Measurements from ENCODE around the gene BICD2. TPM values are rescaled to one million over a fixed set of nuclear protein-coding genes. Genes with fewer than 3 reads are reported as not detected.
"Not testable (repeated sequence)": the region's sequence is repeated elsewhere in the genome, so short reads cannot be mapped to it uniquely, and the experiment has no call there.

BICD2 gene
- total RNA-seq, 1 experiment from 2014 or later: 20.1 TPM

DNA sequence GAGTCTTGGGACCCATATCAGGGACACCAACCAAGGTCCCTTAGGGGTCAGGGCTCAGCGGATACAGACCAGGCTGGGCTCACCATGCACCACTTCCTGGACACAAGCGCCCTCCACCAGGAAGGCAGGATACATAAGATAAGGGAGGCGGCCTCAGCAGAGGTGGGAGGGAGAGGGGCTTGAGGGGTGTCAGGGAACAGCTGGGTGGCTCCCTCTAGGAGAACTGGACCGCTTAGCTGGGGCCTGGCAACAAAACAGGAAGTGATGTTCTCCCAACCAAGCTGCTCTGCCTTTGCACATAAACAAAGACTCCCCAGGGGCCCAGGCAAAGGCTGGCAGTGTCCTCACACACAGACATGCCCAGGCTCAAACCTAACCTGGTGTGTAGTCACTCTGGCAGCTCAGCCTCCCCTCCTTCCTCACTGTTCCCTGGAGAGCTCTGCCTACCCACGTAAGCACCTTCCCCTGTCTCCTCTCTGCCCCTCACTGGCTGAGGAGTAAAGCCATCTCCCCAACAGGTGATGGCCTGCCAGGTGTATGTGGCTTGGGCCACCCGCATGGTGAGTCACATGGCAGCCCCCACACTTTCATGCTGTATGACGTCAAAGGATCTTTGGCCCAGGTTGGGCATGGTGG lies 5.8 kb upstream of the BICD2 start:
- no peak for DNase-seq (ENCODE audit: low read depth)

DNA sequence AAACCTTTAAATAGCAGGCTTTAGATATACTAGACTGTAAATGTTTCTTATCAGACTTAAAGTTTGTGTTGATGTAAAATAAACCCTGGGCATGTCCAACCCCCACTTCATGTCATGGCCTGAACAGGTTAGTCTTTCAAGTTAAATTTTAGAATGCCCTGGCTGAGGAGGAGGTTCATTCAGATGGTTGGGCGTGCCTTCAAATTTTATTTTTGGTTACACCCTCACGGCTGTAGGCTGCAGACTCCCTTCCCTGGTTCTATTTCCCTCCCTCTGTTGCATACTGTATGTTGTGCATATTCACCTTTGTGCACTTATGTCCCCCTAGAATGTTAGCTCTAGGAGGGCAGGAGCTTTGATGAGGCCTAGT lies 5.3 kb upstream of the BICD2 start:
- no peak for DNase-seq (ENCODE audit: low read depth)

DNA sequence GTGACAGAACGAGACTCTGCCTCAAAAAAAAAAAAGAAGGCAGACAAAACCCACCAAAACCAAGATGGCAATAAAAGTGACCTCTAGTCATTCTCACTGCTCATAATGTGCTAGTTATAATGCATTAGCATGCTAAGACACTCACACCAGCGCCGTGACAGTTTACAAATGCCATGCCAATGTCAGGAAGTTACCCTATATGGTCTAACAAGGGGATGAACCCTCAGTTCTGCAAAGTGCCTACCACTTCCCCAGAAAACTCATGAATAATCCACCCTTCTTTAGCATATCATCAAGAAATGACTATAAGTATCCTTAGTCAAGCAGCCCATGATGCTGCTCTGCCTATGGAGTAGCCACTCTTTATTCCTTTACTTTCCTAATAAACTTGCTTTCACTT lies 4.7 kb upstream of the BICD2 start:
- no peak for DNase-seq (ENCODE audit: low read depth)

DNA sequence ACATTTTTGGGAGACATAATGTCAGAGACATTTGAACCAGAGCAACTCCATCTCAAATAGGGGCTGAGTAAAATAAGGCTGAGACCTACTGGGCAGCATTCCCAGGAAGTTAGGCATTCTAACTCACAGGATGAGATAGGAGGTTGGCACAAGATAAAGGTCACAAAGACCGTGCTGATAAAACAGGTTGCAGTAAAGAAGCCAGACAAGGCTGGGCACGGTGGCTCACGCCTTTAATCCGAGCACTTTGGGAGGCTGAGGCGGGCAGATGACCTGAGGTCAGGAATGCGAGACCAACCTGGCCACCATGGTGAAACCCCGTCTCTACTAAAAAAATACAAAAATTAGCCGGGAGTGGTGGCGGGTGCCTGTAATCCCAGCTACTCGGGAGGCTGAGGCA lies 4.2 kb upstream of the BICD2 start:
- DNase-seq (ENCODE audit: low read depth): not testable (repeated sequence)

DNA sequence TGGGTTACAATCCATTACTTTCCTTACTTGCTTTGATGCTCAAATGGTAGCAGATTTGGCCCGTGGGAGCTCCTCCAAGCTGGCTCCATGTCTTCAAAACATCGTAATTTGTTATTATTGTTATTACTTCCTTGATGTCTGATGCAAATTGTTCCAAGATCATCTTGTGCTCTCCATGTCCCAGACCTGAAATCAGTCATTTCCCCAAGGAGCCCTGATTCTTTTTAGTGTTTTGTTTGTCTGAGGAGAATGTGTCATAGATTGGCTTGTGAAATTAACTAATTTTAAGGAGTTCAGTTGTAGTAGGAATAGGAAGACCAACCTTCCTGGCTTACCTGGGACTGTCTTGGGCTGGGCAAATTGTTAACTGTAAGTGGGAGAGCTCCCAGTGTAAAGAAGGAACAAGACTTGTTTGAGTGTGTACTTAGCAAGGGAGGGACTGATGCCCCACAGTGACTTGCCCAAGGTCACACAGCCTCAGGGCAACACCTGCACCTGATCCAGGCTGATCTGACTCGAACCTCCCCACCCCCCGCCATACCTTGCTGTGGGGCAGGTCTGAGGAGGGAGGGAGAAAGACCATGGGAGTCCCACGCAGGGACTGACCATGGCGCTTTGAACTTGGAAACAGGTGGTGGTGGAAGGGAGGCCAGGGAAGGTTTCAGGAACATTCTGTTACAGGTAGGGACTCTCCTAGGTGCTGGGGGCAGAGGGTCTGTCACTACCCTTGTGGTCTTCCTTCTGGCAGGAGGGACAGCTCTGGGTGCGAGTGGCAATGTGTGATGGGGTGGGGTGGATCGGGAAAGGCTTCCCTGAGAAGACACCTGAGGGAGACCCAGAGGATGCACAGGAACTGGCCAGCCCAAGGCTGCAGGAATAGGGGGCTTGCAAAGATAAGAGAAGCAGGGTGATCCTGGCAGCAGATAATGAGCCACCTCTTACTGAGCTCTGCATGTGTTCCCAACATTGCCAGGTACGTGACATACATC lies 2.7 kb upstream of the BICD2 start:
- DNase-seq (ENCODE audit: low read depth): no peak

DNA sequence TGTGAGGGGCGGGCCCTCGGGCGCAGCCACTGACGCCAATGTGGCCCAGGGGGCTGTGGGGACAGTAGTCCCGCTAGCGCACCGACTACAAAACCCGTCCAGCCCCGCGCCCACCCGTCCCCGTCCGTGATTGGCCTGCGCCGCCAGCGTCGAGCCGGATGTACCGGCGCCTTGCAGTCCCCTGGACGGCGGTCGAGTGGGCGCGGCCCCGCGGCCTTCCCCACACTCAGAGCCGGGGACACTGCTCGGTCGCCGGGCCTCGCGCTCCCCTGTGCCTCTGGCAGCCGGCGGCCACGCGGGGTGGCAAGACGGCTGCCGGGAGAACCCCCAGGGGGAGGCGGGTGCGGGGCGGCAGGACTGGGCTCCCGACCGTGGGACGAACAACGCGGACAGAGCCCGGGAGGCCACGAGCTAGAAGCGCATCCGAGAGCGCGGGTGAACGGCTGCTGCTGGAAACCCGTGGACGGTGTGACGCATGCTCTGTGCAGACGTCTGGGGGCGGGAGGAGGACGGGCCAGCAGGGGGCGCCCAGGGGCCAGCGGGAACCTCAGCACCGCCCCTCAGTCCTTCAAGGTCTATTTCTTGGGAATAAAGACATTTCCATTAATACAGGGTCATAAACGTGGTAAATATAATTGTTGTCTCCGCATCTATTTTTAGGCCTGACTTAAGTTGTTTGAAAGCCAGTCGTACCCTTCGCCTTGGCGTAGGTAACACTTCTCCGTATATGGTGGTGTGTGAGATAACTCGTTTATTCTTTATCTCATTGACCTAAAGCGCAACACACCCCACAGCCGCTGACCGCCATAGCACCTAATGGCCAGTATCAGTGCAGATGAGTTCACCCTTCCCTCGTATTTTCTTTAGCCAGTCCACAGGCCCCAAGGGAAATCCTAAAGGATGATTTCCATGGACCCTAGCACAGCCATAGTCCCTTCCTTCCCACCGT lies 629 bp upstream of the BICD2 start:
- peak; percentile 95 for DNase-seq (ENCODE audit: low read depth)

DNA sequence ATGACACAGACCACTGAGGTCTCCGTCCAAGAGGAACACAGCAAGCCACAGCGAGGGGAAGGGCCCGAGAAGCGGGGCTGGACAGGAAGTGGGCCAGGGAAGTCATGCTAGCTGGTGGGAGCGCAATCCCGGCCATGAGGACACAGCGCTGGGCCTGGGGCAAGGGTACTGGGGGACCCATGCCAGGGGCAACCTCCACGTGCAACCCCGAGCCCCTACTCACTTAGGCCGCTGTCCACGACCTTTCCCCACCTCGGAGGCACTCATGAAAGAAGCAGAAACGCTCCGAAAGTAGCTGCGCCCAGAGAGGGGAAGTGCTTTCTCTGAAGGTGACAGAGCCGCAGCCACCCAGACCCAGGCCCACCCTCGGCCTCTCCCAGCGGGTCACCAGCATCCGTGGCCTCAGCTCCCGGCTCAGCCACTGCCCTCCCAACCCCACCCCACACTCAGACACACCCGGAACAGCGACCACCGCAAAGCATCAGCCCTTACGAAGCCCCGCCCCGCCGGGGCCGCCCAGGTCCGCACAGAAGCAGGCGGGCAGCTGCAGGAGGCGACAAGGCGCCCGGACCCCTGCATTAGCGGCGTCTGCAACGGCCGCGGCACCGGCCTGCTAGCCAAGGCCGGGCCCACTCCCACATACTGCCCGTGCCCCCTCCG lies 782 bp downstream of the BICD2 start:
- peak; percentile 16 for DNase-seq (ENCODE audit: low read depth)

DNA sequence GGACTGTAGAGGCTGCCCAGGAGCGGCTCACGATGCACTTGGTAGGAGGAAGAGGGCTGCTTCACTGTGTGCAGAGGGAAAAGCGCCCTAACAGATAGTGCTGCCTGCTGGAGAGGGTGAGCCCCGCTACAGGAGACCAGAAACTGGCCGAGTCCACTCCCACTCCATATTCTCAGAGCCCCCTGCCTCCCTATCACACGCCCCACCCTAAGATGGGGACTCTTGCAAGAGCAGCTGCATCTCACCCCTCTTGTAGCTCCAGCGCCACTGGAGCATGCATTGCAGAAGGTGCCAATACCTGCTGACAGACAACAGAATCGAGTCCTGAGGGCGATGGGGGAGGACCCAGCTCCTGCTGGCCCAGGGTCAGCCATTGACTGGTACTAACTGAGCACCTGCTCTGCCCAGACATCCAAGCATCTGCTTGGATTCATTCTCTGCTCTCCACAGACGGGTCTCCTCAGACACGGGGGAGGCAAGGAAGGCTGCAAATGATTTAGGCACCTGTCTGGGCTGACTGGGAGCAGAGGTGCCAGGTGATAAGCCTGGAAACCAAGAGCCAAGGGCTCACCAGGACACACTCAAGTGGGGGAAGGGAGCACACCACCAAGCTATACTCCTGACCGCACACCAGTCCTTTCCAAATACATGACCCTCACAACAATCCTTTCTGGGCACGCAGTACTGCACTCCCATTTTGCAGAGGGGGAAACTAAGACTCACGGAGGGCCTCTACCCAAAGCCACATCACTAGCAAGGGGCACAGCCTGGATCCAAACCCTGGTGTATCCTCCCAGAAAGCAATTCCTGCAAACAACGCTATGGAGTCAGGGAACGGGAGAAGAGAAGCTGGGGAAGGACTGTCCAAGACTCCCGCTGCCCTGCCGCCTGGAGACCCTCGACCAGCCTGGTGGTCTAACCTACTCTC lies 1.6 kb downstream of the BICD2 start:
- no peak for DNase-seq (ENCODE audit: low read depth)

DNA sequence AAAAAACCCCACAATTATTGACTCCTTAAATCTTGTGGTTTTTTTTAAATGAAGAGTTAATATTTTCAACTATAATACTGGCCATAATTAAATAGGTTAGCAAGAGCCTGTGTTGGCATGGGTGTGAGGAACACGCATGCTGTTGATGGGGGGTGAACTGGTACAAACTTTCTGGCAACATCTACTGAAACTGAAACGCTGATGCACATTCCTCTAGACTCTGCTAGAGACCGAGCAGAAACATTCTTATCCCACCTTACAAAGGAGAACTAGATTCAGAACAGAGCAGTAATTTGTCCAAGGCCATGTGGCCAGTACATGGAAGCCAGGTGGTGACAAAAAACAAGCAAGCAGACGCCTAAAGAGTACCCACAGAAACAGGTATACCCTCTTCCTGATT lies 2.4 kb downstream of the BICD2 start:
- no peak for DNase-seq (ENCODE audit: low read depth)

DNA sequence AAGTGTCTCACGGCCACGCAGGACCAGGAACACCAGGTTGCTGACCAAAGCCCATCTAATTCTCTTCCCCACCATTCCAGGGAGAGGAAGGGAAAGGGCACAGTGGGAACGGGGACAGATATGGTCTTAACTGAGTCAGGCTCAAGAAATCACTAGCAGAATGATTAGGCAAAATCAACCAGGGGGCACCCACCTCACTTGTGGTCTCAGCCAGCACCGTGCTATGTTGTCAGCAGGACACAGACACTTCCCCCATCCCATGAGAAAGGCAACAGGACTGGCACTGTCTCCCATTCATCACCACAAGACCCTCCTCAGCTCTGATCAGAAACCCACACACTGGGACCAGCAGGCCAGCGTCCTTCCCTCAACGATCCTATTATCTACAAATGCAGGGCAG lies 2.9 kb downstream of the BICD2 start:
- DNase-seq (ENCODE audit: low read depth): no peak

DNA sequence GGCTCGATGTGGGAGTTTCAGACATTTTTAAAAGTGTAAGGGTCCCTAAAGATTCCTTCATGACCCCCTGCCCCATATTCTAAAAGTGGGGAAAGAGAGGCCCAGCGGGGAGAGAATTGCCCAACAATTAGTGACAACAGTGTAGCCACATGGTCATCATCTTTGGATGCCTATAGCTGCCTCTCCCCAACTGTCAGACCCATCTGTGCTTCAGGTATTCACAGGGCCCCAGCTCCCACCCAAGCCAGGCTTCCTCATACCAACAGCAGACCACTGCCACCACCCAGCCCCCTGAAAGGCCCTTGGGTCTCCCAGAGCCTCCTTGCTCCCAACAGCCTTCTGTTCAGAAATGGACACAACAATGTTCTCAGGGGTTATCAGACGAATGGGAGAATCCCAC lies 4.1 kb downstream of the BICD2 start:
- DNase-seq (ENCODE audit: low read depth): no peak

DNA sequence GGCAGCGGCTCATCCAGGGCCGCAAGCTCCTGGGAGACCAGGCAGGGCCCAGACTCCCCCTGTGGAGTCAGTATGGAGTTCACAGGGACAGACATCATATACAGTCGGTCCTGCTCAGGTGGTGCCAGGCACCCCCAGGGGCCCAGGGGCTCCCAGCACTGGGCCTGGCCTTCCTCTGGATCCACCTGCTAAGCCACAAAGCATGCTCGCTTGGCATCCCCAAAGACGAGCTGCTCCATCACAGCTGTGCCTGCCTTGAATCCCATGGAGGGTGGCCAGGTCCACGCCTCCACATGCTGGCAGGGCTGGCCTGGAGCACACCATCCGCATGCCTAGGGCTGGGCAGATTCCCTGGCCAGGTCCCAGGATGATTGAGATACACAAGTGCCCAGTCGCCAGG lies 4.6 kb downstream of the BICD2 start:
- no peak for DNase-seq (ENCODE audit: low read depth)

DNA sequence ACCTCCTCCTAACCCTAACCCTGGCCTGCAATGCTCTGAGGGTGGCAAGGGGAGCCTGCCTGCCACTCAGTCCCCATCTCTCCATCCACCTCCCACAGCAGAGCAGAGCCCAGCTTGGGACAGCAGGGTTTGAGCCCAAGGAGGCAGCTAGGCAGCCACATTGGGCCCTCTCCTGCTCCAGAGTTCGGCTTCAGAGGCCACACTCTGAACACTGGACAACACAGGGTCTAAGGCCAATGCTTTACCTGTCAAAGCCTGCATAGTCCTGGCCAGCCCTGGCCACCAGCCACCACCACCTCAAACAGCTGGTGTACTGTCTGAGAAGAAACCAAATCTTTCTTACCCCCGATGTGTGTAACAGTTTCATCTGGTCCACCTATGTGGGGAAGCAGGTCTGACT lies 5.2 kb downstream of the BICD2 start:
- no peak for DNase-seq (ENCODE audit: low read depth)

DNA sequence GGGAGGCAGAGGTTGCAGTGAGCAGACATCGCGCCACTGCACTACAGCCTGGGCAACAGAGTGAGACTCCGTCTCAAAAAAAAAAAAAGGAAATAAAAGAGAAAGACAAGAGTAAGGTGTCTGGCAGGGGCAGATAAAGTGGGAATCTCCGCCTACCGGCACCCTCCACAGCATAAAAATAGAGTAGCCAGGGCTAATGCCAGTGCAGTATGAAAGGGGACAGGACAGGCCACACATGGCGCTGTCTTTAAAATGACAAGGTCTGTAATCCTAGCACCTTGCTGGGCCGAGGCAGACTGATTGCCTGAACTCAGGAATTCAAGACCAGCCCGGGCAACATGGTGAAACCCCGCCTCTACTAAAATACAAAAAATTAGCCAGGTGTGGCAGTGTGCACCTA lies 7.8 kb downstream of the BICD2 start:
- DNase-seq (ENCODE audit: low read depth): no peak

DNA sequence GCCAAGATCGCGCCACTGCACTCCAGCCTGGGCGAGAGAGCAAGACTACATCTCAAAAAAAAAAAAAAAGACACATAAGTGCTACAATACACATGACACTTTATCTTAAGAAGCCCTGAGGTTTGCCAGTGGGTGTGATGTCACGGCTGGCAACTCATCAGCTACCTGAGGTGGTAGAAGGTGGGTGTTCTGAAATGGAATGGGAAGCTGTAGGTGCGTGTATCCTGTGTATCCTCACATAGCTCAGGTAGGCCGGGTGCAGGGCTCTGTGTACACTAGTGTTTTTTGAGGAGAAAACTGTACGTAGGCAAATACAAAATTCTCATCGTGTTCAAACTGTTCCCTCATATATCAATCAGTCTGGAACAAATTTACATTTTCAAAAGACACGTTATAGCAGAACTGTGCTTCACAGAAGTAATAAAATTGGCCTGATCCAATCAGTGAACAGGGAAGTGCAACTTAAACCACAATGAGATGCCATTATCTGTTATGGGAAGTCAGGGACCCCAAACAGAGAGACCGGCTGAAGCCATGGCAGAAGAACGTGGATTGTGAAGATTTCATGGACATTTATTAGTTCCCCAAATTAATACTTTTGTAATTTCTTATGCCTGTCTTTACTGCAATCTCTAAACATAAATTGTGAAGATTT lies 10.4 kb downstream of the BICD2 start:
- DNase-seq (ENCODE audit: low read depth): no peak

DNA sequence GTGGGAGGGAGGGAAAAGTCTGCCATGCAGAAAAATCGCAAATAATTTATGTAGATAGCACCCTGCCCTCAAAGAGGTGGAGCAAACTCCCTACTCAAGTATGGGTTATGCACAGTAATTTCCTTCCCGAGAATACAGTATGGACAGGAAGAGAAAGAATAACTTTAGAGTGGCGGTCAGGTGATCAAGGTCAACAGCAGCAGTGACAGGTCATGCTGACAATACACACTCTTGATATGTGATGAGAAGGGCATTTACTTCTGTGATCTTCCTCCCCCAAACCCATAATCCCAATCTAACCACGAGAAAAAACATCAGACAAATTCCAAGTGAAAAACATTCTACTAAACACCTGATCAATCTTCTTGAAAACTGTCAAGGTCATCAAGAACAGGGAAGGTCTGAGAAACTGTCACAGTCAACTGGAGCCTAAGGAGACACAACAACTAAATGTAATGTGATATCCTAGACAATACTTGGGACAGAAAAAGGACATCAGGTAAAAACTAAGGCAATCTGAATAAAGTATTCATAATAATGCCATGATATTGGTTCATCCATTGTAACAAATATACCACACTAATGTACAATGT lies 11.7 kb downstream of the BICD2 start:
- no peak for DNase-seq (ENCODE audit: low read depth)

DNA sequence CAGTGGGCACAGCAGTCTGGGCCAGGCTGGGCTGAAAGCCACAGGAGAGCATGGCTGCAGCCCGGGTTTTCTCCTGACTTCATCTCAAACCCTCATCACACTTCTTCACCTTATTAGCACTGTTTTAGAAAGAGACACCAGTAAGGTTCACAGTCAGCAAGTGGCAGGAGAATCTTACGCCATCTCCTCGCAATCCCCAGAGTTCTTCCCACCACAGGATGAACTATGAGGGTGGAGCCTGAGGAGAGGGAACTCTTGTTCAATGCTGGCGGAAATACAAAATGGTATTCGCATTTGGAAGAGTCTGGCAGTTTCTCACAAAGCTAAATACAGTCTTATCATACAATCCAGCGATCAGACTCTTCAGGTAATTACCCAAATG lies 14.7 kb downstream of the BICD2 start:
- DNase-seq (ENCODE audit: low read depth): no peak

DNA sequence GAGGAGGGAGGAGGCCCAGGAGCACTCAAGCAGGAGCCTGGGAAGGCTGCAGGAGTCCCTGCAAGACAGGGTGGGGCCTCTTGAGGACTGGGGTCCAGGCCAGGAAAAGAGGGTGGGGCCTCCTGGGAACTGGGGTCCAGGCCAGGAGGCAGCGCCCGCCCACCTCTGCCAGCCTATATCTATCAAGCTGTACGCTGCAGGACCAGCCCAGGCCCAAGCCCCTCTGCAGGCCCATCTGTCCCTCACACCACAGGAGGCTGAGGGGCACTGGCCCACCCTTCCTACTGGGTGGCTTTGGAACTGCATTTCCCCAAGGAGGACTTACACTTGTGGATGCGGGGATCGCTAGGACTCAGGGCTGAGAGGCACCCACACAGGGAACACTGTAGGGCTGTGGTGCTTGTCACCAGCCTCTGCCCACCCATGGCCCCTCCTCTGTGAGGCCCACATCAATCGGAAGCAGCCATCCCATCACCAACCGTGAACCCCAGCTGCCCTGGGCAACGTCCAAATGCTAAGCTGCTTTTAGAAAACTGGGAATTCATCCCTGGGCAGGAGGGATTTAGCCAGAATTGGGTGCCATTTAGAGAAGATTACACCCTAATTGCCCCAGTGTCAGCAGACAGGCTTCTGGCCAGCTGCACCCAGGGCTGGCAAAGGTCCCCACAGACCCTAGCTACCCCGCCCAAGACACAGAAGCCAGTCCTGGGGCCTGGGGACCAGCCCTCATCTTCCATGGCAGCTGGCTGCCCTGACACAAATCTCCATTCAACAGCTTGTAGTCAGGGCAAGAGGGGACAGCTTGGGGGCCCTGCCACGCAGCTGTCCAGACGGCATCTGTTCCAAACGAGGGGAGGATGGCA lies 15.3 kb downstream of the BICD2 start:
- no peak for DNase-seq (ENCODE audit: low read depth)

DNA sequence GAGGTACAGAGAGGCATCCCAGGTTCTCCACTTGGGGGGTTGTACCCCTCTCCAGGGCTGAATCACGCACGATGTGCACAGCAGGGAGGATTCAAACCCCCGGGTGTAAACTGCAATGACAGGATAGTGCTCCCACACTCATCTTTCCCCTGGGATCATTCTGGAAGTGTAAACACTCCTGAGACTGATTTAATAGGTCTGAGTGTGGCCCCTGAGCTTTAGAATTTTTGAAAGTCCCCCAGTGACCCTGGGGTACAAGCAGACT lies 16.5 kb downstream of the BICD2 start:
- DNase-seq (ENCODE audit: low read depth): no peak
